DOHH2 (cell line): Measurements from ENCODE around the gene BSND.

ENCODE experiments used
- H3F3A ChIP-seq: fragments of 200-600 bp; sonication (generic), shearing (Covaris generic); 2 replicates; pipeline ENCODE4 v1.6.0; 2016; ENCODE audit warnings: antibody characterized with exemption, mild to moderate bottlenecking; ENCODE audit not compliant: control insufficient read depth, insufficient read depth
- H3K27ac ChIP-seq: fragments of 200-600 bp; sonication (generic); 2 replicates; pipeline ENCODE4 v1.5.1; 2014; ENCODE audit warnings: low read depth, mild to moderate bottlenecking, low read length, moderate library complexity
- H3K27me3 ChIP-seq: fragments of 200-600 bp; sonication (generic); 2 replicates; pipeline ENCODE4 v1.6.1; 2014; ENCODE audit warnings: mild to moderate bottlenecking, low read length, mixed read lengths; ENCODE audit not compliant: control insufficient read depth
- H3K36me3 ChIP-seq: fragments of 200-600 bp; sonication (generic); 2 replicates; pipeline ENCODE4 v1.6.1; 2014; ENCODE audit warnings: mild to moderate bottlenecking, low read length, moderate library complexity, mixed read lengths; ENCODE audit not compliant: control insufficient read depth
- H3K4me1 ChIP-seq: fragments of 200-600 bp; sonication (generic); 2 replicates; pipeline ENCODE4 v1.6.1; 2014; ENCODE audit warnings: mild to moderate bottlenecking, low read length, mixed read lengths; ENCODE audit not compliant: control insufficient read depth
- H3K4me2 ChIP-seq: fragments of 200-600 bp; sonication (generic); 2 replicates; pipeline ENCODE4 v1.6.0; 2014; ENCODE audit warnings: mild to moderate bottlenecking, low read length, moderate library complexity
- H3K4me3 ChIP-seq: fragments of 200-600 bp; sonication (generic); 2 replicates; pipeline ENCODE4 v1.5.1; 2014; ENCODE audit warnings: mild to moderate bottlenecking, low read length, mixed read lengths
- H3K79me2 ChIP-seq: fragments of 200-600 bp; sonication (generic); 2 replicates; pipeline ENCODE4 v1.6.1; 2014; ENCODE audit warnings: mild to moderate bottlenecking, low read length, mixed read lengths; ENCODE audit not compliant: control insufficient read depth
- H3K9me2 ChIP-seq: fragments of 200-600 bp; sonication (generic); replicated peaks from 2 replicates; pipeline ENCODE4 v1.6.1; 2014; ENCODE audit warnings: mild to moderate bottlenecking, low read length, mixed read lengths; ENCODE audit not compliant: control insufficient read depth
- H3K9me3 ChIP-seq: fragments of 200-600 bp; sonication (generic); 2 replicates; pipeline ENCODE4 v1.6.1; 2014; ENCODE audit warnings: antibody characterized with exemption, low read length, mixed read lengths; ENCODE audit not compliant: control insufficient read depth, insufficient read depth
- H4K20me1 ChIP-seq: fragments of 200-600 bp; sonication (generic); 2 replicates; pipeline ENCODE4 v1.6.0; 2014; ENCODE audit warnings: low read depth, mild to moderate bottlenecking, antibody characterized with exemption, low read length, moderate library complexity; ENCODE audit not compliant: control insufficient read depth, insufficient read depth
- EZH2phosphoT487 ChIP-seq: fragments of 200-600 bp; sonication (generic); IDR thresholded peaks from 2 replicates; pipeline ENCODE4 v1.6.1; 2017; ENCODE audit warnings: borderline replicate concordance, mild to moderate bottlenecking, antibody characterized with exemption, low read length, moderate library complexity, mixed read lengths
- TF ChIP-seq, protein P1 (sequence below): fragments of 200-600 bp; sonication (generic); IDR thresholded peaks from one replicate; pipeline ENCODE4 v1.5.1; 2014; ENCODE audit warnings: antibody characterized with exemption, mild to moderate bottlenecking, low read depth, low read length; ENCODE audit not compliant: poor library complexity, severe bottlenecking

Gene BSND

DNA sequence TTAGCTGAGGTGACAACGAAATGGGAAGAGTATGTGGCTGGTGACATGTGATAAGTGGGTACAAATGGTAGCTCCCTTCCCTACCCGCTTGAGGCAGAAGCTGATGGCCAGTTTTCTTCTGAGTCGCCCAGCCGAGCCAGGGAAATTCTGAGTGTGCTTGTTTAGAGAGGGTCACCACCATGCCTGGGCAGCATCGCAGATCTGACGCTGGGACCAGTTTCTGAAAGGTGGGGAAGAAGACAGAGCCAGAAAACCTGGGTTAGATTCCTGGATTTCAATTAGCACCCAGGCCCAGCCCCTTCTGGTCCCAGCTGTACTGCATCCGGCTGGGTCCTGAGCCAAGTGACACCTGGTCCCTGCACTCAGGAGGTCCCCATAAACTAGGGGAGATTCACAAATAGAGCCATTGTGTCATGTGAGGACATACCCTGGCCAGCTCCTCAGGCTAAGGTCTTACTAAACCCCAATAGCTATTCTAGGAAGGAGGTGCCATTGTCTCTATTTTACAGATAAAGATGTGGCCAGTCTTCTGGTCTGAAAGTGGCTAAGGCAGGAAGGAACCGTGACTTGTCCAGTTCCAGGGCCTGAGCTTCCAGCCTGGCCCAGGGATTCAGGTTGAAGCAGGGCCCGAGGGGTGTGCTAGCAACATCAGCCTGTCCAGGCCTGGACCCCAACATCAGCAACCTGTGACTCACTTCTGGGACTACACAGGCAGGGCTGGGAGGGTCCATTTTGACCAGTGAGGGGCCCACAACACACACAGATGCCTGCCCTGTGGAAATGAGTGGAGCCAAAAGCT is 20.0 kb upstream of the BSND start:
- TF ChIP-seq, protein P1, sequence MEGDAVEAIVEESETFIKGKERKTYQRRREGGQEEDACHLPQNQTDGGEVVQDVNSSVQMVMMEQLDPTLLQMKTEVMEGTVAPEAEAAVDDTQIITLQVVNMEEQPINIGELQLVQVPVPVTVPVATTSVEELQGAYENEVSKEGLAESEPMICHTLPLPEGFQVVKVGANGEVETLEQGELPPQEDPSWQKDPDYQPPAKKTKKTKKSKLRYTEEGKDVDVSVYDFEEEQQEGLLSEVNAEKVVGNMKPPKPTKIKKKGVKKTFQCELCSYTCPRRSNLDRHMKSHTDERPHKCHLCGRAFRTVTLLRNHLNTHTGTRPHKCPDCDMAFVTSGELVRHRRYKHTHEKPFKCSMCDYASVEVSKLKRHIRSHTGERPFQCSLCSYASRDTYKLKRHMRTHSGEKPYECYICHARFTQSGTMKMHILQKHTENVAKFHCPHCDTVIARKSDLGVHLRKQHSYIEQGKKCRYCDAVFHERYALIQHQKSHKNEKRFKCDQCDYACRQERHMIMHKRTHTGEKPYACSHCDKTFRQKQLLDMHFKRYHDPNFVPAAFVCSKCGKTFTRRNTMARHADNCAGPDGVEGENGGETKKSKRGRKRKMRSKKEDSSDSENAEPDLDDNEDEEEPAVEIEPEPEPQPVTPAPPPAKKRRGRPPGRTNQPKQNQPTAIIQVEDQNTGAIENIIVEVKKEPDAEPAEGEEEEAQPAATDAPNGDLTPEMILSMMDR = no peak
- TF ChIP-seq EZH2phosphoT487 = no peak
- H3K27me3 ChIP-seq = peaks cover 10% of the 10 kb centered on the region
- no peaks in the 10 kb centered on the region for H4K20me1 ChIP-seq
- H3K4me2 ChIP-seq = no peak overlapping the region
- H3K79me2 ChIP-seq = no peaks in the 10 kb centered on the region
- H3K36me3 ChIP-seq = no peaks in the 10 kb centered on the region
- H3K9me3 ChIP-seq = no peaks in the 10 kb centered on the region
- H3K9me2 ChIP-seq = no peaks in the 10 kb centered on the region
- no peaks in the 10 kb centered on the region for H3K4me1 ChIP-seq
- no peak overlapping the region for H3K4me3 ChIP-seq
- no peaks in the 10 kb centered on the region for H3F3A ChIP-seq
- H3K27ac ChIP-seq = no peak overlapping the region

DNA sequence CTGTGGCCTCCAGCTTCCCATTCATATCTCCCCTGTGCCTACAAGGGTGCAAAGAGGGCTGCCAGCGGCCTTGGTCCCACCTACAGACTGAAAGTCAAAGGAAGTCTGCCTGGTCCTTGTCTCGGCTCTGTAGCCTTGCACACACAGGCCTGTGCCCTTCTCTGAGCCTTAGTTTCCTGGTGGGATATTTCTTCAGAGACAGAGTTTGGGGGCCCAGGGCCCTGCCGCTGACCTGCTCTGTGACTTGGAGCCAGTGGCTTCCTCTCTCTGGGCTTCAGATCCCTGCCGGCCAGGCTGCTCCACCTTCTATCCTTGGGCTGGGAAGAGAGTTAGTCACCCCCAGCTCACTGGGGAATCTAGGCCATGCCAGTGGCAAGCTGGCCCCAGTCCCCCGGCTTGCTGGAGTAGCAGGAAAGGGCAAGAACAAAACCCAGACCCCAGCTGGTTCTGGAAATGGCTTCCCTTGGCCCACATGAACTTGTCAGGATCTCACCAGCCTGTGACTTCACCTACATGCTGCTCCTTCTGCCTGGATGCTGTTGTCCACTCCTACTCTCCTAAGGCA is 19.3 kb upstream of the BSND start:
- Histone ChIP-seq H3K4me3 (no peak overlapping the region), H3K4me1 (no peaks in the 10 kb centered on the region), H3K36me3 (no peaks in the 10 kb centered on the region), H4K20me1 (no peaks in the 10 kb centered on the region), H3K9me3 (no peaks in the 10 kb centered on the region), H3K4me2 (no peak overlapping the region), H3K27me3 (peaks cover 5% of the 10 kb centered on the region), H3K79me2 (no peaks in the 10 kb centered on the region), H3F3A (no peaks in the 10 kb centered on the region), H3K27ac (no peak overlapping the region), H3K9me2 (no peaks in the 10 kb centered on the region)
- TF ChIP-seq EZH2phosphoT487 = no peak
- TF ChIP-seq, protein P1 = no peak

DNA sequence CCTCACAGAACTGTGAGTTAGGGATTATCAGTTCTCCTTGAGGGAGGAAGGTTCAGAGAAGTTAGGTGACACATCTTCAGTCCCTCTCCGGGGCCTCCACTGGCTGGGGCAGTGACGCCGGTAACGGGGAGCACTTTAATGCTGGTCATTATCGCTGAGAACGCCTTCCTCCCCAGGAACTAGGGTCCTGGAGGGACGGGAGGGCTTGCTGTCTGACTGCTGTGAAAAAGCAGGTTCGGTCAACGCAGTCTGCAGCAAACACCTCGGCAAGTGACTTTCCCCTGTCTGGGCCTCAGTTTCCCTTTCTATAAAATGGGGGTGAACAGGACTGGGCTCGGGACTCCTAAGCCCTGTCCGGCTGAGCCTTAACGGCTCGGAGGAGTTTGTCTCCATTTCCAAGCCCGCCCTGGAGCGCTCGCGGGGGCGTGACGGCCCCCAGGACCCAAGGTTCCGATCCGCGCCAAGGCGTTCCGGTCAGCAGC is 18.6 kb upstream of the BSND start:
- Histone ChIP-seq H3K9me3 (no peaks in the 10 kb centered on the region), H3K27ac (no peak overlapping the region), H3F3A (no peaks in the 10 kb centered on the region), H3K4me1 (no peaks in the 10 kb centered on the region), H3K4me3 (no peak overlapping the region), H3K36me3 (no peaks in the 10 kb centered on the region), H3K27me3 (peaks cover 5% of the 10 kb centered on the region; the same call in 1 of the 2 replicates), H3K9me2 (no peaks in the 10 kb centered on the region), H4K20me1 (no peaks in the 10 kb centered on the region), H3K79me2 (no peaks in the 10 kb centered on the region), H3K4me2 (no peak overlapping the region)
- no peak for TF ChIP-seq EZH2phosphoT487
- TF ChIP-seq, protein P1 = no peak
